C4-2B (cell line): Measurements from ENCODE around the gene BAZ1B.
"Not testable (repeated sequence)": the region's sequence is repeated elsewhere in the genome, so short reads cannot be mapped to it uniquely, and the experiment has no call there.

ENCODE experiments used
- H3K27ac ChIP-seq: fragments of 450-650 bp; 2 replicates; pipeline ENCODE4 v1.5.1; 2017
- CTCF ChIP-seq: fragments of 450-650 bp; conservative IDR thresholded peaks from 2 replicates; pipeline ENCODE4 v1.5.1; 2017; ENCODE audit warnings: mild to moderate bottlenecking
- ZFX ChIP-seq: fragments of 450-650 bp; IDR thresholded peaks from 2 replicates; pipeline ENCODE4 v1.6.1; 2017

The BAZ1B gene

GRCh38 chr7:73482746-73483145 lies 39.3 kb downstream of the BAZ1B start:
- TF ChIP-seq CTCF (no peak), ZFX (no peak)
- H3K27ac ChIP-seq, result no peak overlapping the region

- not testable (repeated sequence) for H3K27ac ChIP-seq
Observed at GRCh38 chr7:73481521-73481920, 40.6 kb downstream of the BAZ1B start.

DNA sequence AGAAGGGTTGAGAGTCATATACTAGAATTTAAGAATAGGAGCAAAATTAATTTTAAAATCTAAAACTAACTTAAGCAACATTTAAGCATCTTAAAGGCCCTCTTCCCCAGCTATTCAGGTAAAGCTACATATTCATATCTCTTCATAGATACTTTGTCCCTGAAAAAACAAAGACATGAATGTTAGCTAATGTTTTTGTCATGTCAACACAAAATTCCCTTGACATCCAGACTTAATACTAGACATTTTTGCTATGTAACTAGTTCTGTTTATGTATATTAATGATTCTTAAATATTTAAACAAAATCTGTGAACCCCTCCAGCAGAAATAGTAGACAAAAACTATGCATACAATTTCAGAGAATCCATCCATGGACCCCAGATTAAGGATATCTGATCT lies 43.5 kb downstream of the BAZ1B start:
- no peak overlapping the region for H3K27ac ChIP-seq
- TF ChIP-seq CTCF (no peak), ZFX (no peak)

DNA sequence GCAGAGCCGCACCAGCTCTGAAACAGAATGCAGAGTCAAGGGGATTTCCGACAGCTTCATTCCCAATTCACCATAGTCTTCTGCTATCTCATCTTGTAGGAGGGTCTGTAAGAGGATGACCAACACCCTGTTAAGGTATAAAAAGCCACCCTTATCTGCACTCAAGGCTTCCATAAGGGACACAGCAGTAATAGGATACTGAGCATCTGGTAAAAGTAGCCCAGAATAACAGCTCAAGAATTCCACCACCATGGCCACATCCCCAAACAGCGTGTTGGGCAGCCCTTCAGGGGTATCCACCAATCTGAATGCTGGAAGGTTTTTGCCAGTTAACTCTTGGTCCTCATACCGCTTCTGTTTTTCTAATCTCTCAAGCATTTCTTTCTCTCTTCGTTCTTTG lies 44.7 kb downstream of the BAZ1B start:
- TF ChIP-seq CTCF (no peak), ZFX (no peak)
- no peak overlapping the region for H3K27ac ChIP-seq

- TF ChIP-seq ZFX (no peak), CTCF (no peak)
- H3K27ac ChIP-seq, result no peak overlapping the region
Observed at GRCh38 chr7:73470208-73470607, 51.9 kb downstream of the BAZ1B start.

- not testable (repeated sequence) for H3K27ac ChIP-seq
Observed at GRCh38 chr7:73467046-73467445, 55.0 kb downstream of the BAZ1B start.

- no peak overlapping the region for H3K27ac ChIP-seq
- TF ChIP-seq ZFX (no peak), CTCF (no peak)
Observed at GRCh38 chr7:73466112-73466511, 56.0 kb downstream of the BAZ1B start.

- H3K27ac ChIP-seq, result no peak overlapping the region
Observed at GRCh38 chr7:73463966-73464365, 58.1 kb downstream of the BAZ1B start.

More at GRCh38 chr7:73463966-73464365, 58.1 kb downstream of the BAZ1B start:
- TF ChIP-seq ZFX, result no peak
- TF ChIP-seq CTCF, result no peak
